SKM-1 (cell line): ENCODE results near the gene NOS3.
"Not testable (repeated sequence)": the region's sequence is repeated elsewhere in the genome, so short reads cannot be mapped to it uniquely, and the experiment has no call there.

Source experiments
- DNase-seq: peaks from one replicate; lab custom pipeline; 2025; ENCODE audit not compliant: unreplicated experiment; lab: John Stamatoyannopoulos, UW

The NOS3 gene

DNA sequence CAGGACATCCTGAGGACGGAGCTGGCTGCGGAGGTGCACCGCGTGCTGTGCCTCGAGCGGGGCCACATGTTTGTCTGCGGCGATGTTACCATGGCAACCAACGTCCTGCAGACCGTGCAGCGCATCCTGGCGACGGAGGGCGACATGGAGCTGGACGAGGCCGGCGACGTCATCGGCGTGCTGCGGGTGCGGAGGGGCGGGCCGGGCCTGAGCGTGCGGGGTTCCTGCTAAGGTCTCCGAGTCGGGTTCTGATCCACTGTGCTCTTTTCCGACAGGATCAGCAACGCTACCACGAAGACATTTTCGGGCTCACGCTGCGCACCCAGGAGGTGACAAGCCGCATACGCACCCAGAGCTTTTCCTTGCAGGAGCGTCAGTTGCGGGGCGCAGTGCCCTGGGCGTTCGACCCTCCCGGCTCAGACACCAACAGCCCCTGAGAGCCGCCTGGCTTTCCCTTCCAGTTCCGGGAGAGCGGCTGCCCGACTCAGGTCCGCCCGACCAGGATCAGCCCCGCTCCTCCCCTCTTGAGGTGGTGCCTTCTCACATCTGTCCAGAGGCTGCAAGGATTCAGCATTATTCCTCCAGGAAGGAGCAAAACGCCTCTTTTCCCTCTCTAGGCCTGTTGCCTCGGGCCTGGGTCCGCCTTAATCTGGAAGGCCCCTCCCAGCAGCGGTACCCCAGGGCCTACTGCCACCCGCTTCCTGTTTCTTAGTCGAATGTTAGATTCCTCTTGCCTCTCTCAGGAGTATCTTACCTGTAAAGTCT is 23.1 kb downstream of the NOS3 start:
- DNase-seq = no peak

DNA sequence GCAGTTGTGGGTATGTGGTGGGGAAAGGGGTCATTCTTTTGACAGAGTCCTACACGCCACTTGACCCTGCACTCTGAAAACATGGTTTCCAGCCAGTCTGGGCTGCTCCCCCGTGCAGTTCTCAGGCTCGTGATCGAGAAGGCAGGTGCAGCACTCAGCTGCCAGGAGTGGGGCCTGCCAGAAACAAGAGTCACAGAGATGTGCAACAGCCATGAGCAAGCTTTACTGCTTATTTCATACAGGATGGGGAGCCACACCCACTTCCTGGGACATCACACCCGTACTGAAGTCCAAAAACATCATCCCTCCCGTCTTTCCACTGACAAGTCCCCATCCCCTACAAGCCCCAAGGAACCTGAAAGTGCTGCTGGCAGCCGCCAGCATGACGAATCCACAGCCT is 24.1 kb downstream of the NOS3 start:
- no peak for DNase-seq

DNA sequence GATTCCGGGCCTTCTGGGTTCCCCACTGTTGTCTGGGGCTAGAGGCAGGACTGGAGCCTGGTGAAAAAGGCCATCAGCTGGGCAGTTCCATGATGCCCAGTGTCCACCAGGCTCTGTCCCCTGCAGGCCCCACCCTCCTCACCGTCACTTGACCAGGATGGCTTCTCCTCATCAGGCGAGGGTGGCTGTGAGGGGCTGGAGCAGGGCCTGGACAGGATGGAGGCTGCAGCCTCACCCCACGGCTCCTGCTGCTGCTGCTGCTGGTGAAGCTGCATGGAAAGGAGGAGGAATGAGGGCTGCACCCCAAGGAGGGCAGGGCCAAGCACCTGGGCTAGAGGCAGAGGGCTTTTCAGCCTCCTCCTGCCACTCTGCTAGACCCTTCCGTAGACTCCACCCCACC is 25.1 kb downstream of the NOS3 start:
- DNase-seq = no peak

DNA sequence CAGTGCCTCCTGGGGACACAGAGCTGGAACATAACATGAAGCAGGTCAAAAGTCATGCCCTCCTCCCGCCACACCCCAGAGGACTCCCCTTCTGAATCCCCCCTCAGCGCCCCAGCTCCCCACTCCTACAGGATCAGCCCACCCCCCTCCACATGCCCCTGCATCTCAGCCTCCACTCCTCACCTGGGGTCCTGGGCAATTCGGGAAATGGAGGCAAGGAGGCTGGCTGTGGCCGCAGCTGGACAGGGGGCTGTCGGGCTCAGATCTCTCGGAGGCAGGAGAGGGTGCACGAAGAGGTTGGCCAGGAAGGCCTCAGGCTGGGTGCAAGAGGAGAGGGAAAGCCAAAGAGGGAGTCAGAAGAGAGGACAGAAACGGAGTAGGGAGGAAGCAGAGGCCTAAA is 25.7 kb downstream of the NOS3 start:
- DNase-seq = no peak

DNA sequence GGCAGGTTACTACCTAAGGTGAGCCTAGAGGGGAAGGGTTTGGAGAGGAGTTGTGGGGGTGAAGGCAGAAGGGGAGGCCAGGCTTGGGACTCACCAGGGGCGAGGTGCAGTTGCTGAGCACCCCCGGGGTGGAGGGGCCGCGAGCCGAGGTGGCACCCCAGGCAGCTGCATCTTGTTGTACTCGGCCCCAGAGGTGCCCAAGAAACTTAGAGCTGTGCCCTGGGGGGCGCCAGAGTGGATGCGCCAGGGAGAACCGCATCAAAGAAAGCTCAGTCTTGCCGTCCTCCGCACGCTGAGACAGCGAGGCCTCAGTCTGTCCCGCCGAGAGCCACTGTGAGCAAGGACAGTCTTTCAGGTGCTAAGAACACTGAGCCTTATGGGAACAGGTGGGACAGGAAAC is 26.1 kb downstream of the NOS3 start:
- DNase-seq = no peak

DNA sequence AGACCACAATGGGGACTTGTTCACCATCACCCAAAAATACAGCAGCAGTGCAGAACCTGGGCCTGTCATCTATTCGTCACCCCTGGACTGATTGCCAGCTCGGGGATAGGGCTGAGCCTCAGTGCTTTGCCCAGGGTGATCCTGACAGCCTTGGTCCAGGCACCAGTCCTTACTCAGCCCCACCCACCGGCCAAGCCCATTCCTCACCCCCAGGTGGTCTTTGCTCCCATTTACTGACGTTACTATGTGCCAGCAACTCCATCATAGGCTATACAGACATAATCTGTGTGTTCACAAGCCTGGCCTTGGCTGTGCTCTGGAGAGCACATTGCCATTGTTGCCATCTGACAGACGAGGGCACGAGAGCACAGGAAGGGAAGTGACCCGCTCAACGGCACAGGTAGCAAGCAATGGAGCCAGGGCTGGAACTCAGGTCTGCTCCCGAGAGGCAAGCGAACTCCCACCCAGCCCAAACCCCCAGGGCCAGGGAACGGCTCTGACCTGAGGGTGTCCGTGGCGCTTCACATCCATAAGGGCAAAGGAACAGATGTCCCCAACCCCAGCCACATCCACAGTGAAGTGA is 26.6 kb downstream of the NOS3 start:
- no peak for DNase-seq

DNA sequence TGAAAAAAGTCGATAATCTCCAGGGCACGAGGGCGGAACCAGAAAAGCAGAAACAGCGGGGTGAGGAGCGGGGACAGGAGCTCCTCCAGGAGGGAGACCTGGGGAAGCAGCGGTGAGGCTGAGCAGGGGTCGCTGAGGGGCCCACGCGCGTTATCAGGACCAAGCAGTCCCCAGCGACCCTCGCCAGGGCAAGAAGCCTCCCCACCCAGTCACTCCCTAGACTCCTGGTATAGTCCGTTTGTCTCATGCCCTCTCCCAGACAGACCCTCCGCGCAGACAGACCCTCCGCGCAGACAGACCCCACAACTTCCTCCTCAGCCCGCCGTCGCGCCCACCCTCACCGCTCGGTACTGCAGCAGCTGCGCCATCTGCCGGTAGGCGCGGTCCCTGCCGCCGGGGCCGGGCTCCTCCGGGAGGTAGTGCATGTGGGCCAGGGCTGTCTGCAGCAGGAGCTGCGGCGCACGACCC is 27.2 kb downstream of the NOS3 start:
- no peak for DNase-seq

DNA sequence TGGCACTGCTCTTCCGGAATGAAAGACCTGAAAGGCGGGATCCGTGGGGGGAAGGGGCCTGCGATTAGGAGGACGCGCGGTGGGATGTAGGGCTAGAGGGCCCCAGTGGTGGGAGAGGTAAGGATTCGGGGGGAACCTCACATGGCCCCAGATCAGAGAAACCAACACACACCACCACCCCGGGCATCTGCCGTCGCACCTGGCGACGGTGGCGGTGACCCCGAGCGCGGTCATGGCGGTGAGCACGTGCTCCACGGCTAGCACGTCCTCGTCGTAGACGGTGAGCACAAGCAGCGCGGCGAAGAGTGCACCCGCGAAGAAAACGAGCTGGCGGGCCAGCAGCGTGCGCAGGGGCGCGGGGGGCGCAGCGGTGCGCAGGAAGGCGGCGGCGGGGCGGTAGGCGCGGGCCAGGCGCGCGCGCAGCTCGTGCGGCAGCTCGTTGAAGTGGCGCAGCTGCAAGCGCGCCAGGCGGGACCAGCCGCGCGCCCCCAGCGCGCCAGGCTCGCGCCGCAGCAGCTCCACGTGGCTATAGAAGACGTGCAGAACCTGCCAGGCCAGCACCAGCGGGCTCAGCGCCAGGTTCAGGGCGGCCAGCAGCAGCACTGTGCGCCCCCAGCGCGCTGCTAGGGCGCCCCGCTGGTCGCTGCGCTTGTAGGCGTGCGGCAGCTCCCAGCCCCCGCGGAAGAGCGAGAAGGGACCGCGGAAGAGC is 27.8 kb downstream of the NOS3 start:
- no peak for DNase-seq

DNA sequence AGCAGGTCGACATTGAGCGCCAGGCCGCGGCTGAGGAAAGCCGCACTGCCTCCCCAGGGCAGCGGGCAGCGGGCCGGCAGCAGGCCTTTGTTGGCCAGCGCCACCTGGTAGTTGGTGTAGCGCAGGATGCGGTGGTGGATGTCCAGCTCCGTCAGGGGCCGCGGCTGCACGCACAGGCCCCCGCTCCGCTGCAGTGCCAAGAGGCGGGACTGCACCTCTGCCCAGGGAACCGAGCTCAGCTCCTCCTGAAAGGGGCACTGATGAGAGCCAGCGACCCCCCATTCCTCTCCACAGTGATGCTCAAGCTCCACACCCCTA is 28.3 kb downstream of the NOS3 start:
- DNase-seq = no peak

DNA sequence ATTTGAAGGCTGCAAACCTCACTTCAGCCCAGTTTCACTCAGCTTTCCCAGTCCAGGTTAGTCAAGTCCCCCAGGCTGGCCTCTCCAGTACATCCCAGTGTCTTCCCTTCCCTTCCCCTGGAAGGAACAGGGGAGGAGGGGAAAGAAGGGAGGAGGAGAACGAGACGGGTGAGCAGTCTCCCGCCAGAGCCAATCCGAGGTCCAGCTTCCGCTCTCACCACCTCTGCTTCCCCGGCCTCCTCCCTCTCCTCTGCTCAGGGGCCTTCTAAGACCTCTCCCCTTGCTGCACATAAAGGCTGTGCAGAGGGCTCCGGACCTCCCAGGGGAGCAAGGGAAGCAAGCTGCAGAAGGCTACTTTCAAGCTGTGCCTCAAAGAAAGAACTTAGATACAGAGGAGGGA is 29.4 kb downstream of the NOS3 start:
- DNase-seq = no peak

DNA sequence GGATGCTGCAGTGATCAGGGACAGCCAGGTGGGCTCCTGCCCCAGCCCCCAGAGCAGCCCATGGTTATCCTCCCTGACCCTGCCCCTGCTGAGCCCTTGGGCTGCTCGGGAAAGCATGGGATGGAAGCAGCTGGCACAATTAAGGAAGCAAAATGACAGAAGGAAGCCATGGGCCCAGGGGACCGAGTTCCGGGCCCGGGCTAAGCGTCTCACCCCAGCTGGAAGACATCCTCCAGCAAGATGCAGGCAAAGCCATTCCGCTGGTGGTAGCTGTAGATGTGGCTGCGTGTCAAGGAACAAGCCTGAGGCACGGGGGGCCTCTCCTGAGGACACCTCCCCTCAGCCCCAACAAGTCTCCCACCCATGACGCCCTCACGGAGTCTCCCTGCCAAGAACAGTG is 32.4 kb downstream of the NOS3 start:
- no peak for DNase-seq

DNA sequence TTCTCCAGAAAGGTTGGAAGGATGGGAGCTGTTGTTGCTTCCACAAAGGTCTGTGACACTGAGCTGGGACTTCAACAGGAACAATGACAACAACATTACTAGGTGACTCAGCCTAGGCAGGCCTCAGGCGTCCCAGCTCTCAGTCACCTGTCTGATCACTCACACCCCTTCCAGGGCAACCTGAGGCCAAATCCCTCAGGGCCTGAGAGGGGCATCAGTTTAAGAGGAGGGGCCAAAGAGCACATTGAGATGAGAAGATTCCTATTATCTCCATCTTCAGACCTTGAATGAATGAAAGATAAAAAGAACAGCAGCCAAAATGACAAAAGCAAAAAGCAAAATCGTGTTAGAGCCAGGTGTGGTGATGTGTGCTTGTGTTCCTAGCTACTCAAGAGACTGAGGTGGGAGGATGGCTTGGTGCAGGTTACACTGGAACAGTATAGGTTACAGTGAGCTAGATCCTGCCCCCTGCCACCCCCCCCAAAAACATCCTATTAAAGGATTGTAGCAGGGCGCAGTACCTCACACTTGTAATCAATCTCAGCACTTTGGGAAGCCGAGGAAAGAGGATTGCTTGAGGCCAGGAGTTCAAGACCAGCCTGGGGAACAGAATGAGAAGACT is 33.7 kb downstream of the NOS3 start, which contains the start of gene ATG9B:
Gene ATG9B (minus strand): TSS at position 60 of the 622 bp plus-strand sequence. CDS start 71 bp downstream, outside the sequence.
- no peak for DNase-seq

DNA sequence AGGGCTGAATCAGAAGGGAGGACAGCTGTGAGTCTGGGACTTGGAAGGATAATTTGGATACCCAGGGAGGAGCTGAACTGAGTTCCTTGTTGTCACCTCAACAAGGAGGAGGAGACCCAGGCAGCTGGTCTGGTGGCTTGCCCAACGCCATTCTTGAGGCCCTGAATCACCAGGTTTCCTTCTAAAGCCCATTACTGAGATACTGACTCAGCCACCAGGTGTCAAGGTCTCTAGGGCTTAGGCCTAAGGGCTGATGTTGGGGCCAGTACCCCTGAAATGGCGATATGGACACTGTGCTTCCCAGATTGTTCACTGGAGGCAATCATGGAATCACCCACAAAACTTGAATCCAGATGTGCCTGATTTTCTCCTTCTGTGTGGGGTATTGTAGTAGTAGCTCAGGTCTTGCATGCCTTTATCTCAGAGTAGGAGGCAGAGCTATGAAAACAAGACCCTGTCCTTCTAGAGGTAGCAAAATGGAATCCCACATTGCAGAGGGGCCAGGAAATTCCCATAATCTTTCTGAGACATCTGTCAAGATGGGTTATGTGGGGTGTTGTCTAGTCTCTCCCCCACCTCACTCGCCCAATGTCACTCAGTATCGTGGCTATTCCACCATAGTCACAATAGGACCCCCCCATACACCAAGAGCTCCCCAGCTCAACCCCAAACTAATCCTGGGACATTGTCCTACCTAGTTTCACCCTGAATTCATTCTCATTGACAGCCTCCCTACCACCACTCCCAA is 35.3 kb downstream of the NOS3 start:
- no peak for DNase-seq

DNA sequence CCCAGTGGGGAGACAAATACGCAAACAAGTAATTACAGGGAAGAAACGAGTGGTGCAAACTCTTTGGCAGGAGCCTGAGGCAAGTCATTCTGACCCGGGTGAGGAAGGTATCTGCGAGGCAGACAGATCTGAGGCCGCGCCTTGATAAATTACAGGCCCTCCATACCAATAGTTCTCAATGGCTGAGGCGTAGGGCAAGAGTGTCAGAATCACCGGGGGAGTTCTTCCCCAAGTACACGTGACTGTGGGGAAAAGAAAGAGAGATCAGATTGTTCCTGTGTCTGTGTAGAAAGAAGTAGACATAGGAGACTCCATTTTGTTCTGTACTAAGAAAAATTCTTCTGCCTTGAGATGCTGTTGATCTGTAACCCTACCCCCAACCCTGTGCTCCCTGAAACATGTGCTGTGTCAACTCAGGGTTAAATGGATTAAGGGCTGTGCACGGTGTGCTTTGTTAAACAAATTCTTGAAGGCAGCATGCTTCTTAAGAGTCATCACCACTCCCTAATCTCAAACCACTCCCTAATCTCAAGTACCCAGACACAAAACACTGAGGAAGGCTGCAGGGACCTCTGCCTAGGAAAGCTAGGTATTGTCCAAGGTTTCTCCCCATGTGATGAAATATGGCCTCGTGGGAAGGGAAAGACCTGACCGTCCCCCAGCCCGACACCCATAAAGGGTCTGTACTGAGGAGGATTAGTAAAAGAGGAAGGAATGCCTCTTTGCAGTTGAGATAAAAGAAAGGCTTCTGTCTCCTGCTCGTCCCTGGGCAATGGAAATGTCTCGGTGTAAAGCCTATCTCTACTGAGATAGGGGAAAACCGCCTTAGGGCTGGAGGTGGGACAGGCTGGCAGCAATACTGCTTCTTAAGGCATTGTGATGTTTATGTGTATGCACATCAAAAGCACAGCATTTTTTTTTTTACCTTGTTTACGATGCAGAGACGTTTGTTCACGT is 36.2 kb downstream of the NOS3 start:
- DNase-seq = not testable (repeated sequence)

DNA sequence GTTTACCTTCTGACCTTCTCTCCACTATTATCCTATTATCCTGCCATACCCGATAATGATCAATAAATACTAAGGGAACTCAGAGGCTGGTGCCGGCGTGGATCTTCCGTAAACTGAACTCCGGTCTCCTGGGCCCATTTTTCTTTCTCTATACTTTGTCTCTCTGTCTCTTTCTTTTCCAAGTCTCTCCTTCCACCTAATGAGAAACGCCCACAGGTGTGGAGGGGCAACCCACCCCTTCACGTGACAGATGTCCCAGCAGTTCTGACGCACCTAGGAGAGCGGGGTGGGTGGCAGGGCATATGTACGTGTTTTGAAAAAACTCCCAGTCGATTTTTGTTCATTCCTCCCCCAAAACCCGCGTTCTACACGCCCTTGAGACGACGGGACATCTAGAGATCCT is 36.9 kb downstream of the NOS3 start:
- DNase-seq = not testable (repeated sequence)

DNA sequence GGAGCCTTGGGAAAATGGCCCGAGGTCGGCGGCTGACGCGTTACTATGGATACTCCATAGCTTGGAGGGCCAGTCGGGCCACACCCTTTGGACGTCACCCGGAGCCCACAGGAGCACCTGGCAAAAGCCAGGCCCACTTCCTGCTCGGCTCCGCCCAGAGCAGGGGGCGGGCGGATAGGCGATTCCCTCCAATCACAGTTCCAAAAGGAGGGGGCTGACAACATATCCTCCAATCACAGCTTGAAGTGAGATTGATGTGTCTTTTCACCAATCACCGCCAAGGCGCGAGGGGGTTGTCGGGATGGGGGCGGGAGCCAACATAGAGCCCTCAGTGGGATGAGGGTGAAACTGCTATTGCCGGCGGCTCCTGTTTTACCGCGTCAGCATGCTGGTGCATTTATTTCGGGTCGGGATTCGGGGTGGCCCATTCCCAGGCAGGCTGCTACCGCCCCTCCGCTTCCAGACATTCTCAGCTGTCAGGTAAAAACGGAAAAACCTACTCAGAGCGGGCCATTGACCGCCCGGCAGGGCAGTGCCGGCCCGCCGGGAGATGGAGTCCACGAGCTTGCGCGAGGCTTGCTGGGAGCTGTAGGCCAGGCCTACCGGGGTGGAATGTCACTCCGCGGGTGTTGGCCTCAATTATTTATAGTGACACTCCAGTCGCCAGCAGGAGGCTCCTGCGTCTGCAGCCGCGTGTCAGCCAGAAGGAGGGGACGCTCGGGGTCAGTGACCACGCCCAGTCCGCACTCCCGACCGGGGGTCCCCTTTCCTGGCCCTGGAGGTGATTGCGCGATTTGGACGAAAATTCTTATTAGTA is 37.5 kb downstream of the NOS3 start, which contains the start of gene ABCB8:
Gene ABCB8 (plus strand): TSS at position 320 of the 817 bp plus-strand sequence. CDS start 66 bp downstream, at position 386.
- DNase-seq = peak; percentile 78

DNA sequence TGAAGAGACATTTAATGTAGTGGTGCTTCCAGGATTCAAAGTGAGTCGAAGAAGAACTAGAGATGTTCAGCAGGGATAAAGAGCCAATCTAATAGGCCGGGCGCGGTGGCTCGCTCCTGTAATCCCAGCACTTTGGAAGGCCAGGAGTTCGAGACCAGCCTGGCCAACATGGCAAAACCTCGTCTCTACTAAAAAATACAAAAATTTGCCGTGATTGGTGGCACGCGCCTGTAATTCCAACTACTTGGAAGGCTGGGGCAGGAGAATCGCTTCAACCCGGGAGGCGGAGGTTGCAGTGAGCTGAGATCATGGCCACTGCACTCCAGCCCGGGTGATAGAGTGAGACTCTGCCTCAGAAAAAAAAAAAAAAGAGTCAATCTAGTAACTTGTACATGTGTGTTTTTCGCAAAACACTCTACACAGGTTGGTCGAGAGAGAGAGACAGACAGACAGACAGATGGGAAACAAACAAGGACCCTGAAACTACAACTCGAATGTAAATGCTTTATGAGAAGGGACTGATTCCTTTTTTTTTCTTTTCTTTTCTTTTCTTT is 38.2 kb downstream of the NOS3 start:
- DNase-seq = no peak

DNA sequence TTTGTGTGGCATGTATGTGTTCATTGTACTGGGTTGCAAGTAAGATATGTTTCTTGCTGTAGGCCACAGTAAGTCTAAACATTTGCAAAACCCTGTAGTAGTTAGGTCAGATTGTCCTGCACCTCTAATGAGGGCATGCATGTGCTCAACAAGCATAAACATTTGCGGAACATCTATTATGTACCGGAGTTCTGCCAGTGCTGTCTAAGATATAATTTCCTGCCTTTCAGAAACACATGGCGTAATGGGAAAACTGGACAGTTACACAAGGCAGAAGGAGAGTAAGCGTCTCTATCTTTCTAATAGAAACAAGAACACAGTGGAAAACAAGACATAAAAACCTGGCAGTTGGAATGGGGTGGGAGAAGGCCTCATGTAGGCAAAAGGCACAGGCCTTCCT is 40.2 kb downstream of the NOS3 start:
- no peak for DNase-seq
